NCI-H187 treated with DMSO at 0.1 percent for 48 hours (cell line): ENCODE data around the gene COPS4.
A peak's percentile ranks its signal among the peaks of the same experiment; 100 is the strongest.
"Not testable (repeated sequence)": the region's sequence is repeated elsewhere in the genome, so short reads cannot be mapped to it uniquely, and the experiment has no call there.

Experiments used
- DNase-seq: peaks from one replicate; lab custom pipeline; 2025; lab: John Stamatoyannopoulos, UW

COPS4 gene

DNA sequence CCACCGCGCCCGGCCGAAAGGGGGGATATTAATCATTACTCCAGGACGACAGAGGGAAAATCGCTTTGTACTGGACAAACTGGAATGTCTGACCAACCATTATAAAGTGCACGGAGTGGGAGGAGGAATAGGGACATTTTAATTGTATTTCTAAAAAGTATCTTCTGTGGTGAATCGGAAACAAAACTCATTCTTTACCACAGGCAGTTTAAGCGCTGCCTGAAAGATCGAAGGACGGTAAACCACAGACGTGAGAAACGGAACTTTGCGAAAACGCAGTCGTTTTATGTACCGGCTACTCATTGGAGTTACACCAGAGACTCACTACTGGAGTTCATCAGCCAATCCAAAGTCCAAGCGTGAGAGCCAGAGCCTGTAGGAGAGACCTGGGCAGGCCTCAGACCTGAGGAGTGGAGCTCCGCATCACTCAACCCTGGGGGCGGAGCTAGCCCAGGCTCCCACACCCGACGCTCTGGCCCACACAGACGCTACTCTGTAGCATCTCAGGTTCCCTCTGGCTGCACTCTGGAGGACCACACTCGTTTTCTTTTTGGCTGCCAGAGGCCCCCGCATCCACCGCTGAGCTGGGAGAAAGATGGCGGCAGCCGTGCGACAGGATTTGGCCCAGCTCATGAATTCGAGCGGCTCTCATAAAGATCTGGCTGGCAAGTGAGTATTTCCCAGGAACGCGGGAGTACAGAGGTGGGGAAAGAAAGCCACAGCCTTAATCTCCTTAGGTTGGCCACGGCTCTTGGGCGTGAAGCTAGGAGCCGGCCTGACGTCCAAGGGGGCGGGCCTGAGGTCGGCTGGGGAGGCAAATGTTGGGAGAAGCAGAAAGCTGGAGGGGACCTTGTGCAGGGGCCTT is at the start of gene COPS4:
COPS4 (plus strand) TSS at position 554 of the 865 bp plus-strand sequence; CDS start at position 596, 42 bp downstream.
- peak; percentile 100 for DNase-seq

DNA sequence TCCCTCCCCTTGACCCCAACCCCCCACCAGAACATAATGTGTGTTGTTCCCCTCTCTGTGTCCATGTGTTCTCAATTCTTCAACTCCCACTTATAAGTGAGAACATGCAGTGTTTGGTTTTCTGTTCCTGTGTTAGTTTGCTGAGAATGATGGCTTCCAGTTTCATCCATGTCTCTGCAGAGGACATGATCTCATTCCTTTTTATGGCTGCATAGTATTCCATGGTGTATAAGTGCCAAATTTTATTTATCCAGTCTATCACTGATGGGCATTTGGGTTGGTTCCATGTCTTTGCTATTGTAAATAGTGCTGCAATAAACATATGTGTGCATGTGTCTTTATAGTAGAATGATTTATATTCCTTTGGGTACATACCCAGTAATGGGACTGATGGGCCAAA is 47.5 kb upstream of the COPS4 start:
- not testable (repeated sequence) for DNase-seq

DNA sequence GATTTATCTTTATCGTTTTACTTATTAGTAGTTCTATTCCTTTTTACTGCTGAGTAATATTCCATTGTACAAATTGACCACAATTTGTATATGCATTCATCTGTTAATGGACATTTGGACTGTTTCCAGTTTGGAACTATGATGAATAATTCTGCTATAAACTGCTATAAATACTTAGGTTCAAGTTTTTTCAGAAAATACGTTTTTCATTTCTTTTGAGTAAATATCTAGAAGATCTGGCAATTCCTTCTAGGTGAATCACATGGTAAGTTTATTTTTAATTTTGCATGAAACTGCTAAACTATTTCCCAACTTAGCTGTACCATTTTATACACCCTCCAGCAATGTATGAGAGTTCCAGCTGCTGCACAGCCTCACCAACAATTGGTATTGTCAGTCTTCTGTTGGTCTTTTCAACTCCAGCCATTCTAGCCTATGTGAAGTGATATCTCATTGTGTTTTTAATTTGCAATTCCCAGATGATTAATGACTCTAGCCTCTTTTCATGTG is 46.6 kb upstream of the COPS4 start:
- DNase-seq, result no peak

DNA sequence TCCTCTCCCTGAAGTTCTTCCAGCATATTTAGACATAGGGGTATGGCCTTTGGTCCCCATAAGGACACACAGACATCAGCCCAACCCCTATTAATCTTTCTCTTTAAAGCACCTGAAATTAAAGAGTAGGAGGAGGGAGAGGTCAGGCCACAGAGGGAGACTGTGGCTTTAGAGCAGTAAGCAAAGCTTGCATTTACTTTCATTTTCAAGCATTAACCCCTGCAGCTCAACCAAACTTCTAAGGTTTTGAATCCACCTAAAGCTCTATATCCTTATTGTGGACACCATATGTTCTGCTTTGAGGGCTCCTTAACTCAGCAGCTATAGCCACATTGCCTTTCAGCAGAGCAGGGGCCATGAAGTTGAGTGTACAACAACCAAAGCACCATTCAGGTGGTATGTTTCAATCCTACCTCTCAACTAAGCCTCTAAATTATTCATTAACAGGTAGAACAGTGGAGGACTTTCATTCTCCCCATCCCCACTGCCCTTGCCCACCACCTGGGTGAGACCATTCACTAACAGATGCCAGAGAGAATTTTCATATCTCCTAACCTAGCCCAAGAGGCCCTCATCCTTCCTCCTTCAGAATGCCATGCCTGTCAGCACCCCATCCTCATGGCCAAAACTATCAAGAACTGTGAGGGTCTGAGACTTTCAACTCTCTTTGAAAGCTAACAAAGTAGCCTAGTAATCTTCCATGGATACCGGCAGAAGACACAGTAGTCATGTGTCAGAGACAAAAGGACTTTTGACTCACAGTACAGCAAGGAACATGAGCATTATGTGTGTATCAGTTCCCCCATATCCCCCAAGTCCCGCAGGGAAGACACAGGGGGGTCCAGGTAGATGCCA is 45.2 kb upstream of the COPS4 start:
- DNase-seq, result no peak

DNA sequence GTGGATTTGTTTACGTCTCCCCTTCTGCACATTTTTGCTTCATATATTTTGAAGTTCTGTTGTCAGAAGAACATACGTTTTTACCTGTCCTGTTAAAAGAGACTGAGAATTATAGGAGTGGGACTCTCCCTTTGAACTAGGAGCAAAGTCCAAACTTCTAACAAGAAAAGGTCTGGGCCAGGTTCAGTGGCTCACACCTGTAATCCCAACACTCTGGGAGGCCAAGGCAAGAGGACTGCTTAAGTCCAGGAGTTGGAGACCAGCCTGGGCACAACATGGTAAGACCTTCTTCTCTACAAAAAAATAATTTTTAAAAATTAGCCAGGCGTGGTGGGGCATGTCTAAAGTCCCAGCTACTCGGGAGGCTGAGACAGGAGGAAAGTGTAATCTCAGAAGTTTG is 40.1 kb upstream of the COPS4 start:
- no peak for DNase-seq

DNA sequence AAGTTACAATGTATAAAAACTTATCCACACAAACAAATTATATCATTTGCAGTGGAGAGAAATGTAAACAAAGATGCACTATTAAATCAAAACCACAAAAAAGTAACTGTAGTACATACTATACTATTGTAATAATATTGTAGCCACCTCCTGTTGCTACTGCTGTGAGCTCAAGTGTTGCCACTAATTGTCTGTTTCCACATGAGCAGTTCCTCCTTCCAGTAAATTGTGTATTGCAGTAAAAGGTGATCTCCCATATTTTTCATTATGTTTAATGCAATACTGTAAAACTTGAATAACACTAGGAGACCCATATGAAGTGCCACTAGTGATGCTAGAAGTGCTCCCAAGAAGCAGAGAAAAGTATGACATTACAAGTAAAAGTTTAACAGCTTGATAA is 36.1 kb upstream of the COPS4 start:
- DNase-seq, result no peak

GRCh38 chr4:83002329-83002728 is 32.7 kb upstream of the COPS4 start:
- DNase-seq, result no peak

DNA sequence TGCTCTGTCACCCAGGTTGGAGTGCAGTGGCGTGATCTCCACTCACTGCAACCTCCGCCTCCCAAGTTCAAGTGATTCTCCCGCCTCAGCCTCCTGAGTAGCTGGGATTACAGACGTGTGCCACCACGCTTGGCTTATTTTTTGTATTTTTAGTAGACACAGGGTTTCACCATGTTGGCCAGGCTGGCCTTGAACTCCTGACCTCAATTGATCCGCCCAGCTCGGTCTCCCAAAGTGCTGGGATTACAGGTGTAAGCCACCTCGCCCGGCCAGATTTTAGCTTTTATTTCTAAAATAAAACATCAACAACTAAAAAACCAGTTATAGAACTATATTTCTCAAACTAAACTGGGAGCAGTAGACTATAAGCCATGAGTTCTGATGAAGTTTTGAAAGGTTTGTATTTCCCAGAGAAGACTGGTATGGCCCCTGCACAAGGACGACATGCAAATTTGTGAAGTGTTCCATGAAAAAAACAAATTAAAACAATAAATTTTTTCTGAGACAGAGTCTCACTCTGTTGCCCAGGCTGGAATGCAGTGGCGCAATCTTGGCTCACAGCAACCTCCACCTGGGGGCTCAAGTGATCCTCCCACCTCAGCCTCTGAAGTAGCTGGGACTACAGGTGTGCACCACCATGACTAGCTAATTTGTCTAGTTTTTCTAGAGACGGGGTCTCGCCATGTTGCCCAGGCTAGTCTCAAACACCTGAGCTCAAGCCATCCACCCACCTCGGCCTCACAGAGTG is 31.8 kb upstream of the COPS4 start:
- not testable (repeated sequence) for DNase-seq

DNA sequence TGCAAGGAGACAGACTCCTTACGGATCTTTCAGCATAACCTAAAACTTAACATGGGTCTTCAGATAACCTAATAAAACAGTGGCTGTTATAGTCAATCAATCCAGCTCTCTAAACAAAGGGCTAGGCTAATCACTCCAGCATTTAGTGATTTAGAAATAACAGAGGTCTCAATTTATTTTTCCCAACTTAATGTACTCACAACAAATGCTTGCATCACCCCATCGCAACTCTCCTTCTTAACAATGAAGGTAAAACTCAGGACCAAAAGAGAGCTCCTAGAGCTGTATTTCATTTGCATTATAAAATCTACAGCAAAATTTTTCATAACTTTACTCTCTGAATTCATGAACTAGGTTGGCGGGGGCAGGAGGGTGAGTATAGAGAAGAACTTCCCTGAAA is 25.5 kb upstream of the COPS4 start:
- DNase-seq, result no peak

DNA sequence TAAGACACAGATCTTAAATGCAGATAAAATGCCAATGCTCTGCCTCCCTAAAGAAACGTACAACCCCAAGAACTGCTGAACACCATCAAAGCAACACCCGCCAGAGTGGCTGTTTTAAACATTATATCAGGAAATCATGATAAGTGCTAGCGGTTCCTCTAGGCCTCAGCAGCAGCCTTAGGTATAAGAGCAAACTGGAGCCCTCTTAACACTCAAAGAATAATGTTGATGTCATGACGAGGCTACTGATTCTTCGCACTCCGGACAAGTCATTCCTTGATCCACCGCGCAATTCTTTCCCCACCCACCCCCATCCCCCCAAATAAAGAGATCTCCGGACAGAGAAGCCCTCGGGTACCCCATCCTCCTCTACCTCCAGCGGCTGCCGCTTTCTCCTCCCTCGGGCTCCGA is 24.9 kb upstream of the COPS4 start:
- DNase-seq, result no peak

DNA sequence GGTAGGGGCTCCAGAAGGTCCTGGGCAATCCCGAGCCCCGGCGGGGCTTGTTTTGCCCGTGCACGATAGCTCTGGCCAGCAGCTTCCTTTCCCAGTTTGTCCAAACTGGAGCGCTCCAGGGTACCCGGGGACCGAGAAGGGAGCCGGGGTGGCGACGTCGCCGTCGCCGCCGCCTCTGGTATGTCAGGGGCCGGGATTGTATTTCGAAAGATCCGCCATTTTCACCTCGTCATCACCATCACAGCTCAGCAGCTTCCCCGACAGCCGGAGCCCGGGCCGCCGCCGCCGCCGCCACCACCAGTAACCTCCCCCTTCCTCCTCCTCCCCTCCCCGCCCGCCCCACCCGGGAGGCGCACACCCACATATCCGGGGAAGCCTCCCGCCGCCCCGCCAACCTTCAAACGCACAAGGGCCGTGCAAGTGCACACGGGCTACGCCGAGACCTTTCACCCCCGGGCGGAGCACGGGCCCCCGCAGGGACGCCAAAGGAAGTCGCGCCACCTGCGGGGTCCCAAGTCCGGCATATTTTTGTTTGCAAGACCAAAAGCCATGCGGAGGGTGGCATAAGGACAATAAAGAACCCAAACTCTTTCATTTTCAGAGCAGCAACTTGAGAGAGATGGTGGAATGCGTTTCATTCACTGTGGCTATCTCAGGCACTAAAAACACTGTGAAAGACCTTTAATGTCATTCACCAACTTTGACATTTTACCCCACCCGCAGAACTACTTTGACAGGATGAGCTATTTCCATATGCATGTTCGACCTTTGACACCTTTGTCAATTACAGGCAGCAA is 24.3 kb upstream of the COPS4 start, which contains the start of gene LIN54:
LIN54 (minus strand) TSS at position 302 of the 797 bp plus-strand sequence. CDS start 25,979 bp downstream, outside the sequence.
- DNase-seq, result no peak

- DNase-seq, result no peak
Measured at GRCh38 chr4:83011689-83012199, 23.2 kb upstream of the COPS4 start.

GRCh38 chr4:83012200-83012686 is 22.7 kb upstream of the COPS4 start:
- no peak for DNase-seq

- peak; percentile 97 for DNase-seq
Measured at GRCh38 chr4:83012687-83013419, 22.1 kb upstream of the COPS4 start.

DNA sequence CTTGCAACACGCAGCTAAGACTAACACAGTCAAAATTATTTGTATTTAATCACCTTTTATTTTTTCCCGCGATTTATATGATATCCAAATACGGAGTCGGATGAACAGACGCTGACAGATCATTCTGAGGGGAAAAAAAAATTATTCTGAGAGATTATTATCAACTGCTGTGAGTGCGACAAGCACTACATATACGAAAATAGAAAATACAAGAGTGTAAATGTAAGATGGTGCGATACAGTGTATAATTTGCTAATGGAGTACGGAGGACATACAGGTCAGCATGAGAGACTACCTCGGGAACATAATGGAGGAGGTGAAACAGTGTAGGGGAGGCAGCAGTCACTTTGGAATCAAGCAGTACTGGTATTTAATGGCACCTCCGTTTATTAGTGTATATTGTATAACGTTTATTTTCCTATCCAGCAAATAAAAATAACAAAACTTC is 21.5 kb upstream of the COPS4 start:
- DNase-seq, result no peak

GRCh38 chr4:83013902-83014301 is 21.1 kb upstream of the COPS4 start:
- no peak for DNase-seq

DNA sequence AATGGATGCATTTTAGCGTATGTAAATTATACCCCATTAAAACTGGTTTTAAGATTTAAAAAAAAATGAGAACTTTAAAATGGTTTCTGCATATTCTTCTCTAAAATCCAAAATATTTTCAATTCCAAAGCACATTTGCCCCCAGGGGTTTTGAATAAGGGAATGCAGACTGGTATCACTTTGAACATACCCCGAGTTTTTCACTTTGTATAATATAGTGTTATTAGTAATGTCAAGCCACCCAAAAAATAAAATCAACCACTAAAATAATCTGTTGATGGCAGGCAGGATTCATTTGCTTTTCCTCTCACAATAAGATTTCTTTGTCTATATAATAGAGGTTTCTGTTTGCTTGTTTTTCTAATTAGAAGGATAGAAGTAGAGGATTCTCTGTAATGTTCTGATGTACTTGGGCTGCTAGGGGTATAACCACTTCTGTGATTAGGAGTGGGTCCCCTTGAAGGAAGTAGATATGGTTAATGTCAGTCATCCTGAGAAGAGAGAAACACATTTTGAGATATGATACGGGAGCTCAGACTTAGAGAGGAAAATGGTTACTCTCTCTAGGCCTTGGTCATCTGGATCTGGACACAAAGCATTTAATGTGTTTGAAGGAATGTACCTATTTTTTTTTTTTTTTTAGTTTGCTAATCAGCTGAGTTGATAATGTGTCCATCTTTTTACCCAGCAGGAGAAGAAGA is 15.0 kb upstream of the COPS4 start:
- DNase-seq, result no peak

GRCh38 chr4:83022724-83023450 is 12.1 kb upstream of the COPS4 start:
- no peak for DNase-seq

DNA sequence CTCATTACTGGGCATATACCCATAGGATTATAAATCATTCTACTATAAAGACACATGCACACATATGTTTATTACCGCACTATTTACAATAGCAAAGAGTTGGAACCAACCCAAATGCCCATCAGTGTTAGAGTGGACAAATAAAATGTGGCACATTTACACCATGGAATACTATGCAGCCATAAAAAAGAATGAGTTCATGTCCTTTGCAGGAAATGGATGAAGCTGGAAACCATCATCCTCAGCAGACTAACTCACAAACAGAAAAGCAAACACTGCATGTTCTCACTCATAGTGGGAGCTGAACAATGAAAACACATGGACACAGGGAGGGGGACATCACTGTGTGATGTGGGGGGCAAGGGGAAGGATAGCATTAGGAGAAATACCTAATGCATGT is 11.4 kb upstream of the COPS4 start:
- DNase-seq, result not testable (repeated sequence)
